NCI-H460 (cell line): Measurements from ENCODE around the gene UGT1A4. TPM values are rescaled to one million over a fixed set of nuclear protein-coding genes. Genes with fewer than 3 reads are reported as not detected.

Experiments
- DNase-seq: peaks from one replicate; pipeline ENCODE4 v3.0.0-alpha.2; 2016; ENCODE audit warnings: low read depth; ENCODE audit errors: extremely low read depth
- total RNA-seq: library from RNA; depleted of rRNA; stranded (reverse); fragments of >200 nt; shearing (Covaris generic); gene quantifications from 2 replicates; pipeline ENCODE4 v1.2.3, GENCODE V29; 2014

The UGT1A4 gene
- total RNA-seq, 1 experiment from 2014 or later, result not detected

GRCh38 chr2:233807215-233807865, 88.8 kb downstream of the UGT1A4 start:
- DNase-seq, result no peak

- DNase-seq, result no peak
Measured at GRCh38 chr2:233807966-233808935, 89.7 kb downstream of the UGT1A4 start.

GRCh38 chr2:233810385-233810784, 91.8 kb downstream of the UGT1A4 start:
- no peak for DNase-seq

- no peak for DNase-seq
Measured at GRCh38 chr2:233811087-233811486, 92.6 kb downstream of the UGT1A4 start.

- no peak for DNase-seq
Measured at GRCh38 chr2:233811732-233812131, 93.2 kb downstream of the UGT1A4 start.

- DNase-seq, result no peak
Measured at GRCh38 chr2:233813236-233814055, 94.9 kb downstream of the UGT1A4 start.

- DNase-seq, result no peak
Measured at GRCh38 chr2:233814056-233814835, 95.7 kb downstream of the UGT1A4 start.

- DNase-seq, result no peak
Measured at GRCh38 chr2:233815861-233816260, 97.3 kb downstream of the UGT1A4 start.

- DNase-seq, result no peak
Measured at GRCh38 chr2:233816334-233816733, 97.8 kb downstream of the UGT1A4 start.

GRCh38 chr2:233816771-233817170, 98.2 kb downstream of the UGT1A4 start:
- DNase-seq, result no peak

- no peak for DNase-seq
Measured at GRCh38 chr2:233817361-233817911, 98.9 kb downstream of the UGT1A4 start.

- no peak for DNase-seq
Measured at GRCh38 chr2:233817995-233818638, 99.6 kb downstream of the UGT1A4 start.

GRCh38 chr2:233818639-233819621, 100.4 kb downstream of the UGT1A4 start:
- no peak for DNase-seq

GRCh38 chr2:233819884-233820773, 101.6 kb downstream of the UGT1A4 start:
- no peak for DNase-seq

GRCh38 chr2:233820774-233821105, 102.2 kb downstream of the UGT1A4 start:
- no peak for DNase-seq

- no peak for DNase-seq
Measured at GRCh38 chr2:233821196-233821595, 102.7 kb downstream of the UGT1A4 start.

- DNase-seq, result no peak
Measured at GRCh38 chr2:233821709-233822100, 103.2 kb downstream of the UGT1A4 start.
